ENCODE measurements around the gene TEKTIP1.

Gene TEKTIP1

DNA sequence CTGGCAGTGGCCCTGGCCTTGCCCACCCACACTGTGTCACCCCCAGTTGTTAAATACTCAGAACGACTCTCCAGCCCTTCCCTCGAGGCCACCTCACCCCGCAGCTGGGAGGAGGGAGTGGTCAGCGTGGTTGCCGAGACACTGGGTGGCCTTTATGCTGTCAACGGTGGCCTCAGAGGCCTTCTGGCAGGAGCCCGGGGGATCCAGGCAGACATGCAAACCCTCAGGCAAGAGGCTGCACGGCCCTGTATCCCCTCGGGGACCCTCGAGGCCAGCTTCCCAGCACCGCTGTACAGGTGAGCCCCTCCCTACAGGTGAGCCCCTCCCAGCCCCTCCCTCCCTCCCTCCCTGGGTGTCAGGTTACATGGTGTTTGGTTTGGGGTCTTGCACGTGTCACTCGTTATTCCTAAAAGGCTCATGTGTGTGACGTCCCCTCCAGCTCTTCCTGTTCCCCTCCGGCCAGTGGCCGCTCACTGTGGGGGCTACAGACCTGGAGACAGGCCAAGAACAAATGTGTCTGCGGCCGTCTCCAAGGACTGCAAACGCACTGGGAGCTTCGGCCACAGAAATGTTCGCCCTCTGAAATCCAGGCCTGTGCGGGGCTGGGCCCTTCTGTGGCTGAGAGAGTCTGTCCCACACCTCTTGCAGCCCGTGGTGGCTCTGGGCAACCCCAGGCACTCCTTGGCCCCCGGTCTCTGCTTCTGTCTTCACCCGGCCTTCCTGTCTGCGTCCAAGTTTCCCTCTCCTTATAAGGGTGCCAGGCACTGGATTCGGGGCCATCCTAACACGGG, at the start of gene TEKTIP1:
TSS of gene TEKTIP1 (plus strand) at position 210 of the 791 bp plus-strand sequence. CDS start at position 214, 4 bp downstream.
- H3K36me3 ChIP-seq = peaks cover 30 to 65% (median 52%) of the 10 kb centered on the region in 11 experiments

DNA sequence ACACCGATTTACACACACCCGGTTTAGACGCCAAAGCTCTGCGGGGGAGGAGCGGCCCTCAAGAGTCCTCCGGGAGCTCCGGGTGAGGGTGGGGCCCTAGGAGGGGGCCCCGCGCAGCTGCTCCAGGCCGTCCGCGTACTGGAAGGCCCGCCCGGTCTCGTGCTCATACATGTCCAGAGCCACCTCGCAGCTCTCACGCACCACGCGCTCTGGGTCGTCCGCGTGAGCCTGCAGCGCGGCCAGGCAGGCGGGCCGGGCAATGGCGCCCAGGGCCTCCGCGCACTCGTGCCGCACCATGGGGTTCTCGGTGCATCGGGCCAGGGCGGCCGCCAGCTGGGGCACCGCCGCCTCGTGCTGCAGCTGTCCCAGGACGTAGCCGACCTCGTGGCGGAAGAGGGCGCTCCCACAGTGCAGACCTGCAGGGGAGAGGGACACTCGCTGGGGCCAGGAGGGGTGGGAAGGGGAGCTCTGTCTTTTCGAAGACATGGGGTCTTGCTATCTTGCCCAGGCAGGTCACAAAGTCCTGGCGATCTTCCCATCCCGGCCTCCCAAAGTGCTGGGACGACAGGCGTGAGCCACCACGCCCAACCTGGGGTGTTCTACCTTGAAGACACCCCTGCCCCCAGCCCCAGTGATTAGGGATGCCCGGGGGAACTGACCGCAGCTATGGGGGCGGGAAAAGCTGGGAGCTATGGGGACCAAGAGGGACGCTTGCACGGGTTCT, 47.4 kb upstream of the TEKTIP1 start:
- no peak overlapping the region for H3K9ac ChIP-seq
- H3K4me3 ChIP-seq = no peak overlapping the region
- H3K4me1 ChIP-seq = no peaks in the 10 kb centered on the region
- no peak for TF ChIP-seq Cebpa-rat (IDR thresholded peaks at IDR 0.05)
- no peak overlapping the region for H3K27ac ChIP-seq
- no peak overlapping the region for H3K4me2 ChIP-seq
- H4K20me1 ChIP-seq = peaks cover 0 to 50% (median 19%) of the 10 kb centered on the region in 11 experiments; a peak in 12 of 22 replicates
- peaks cover 56 to 93% (median 68%) of the 10 kb centered on the region in 11 experiments for H3K36me3 ChIP-seq
- no peaks in the 10 kb centered on the region for H3K27me3 ChIP-seq
- H3K9me3 ChIP-seq (replicated peaks in 1 of 11) = no peaks in the 10 kb centered on the region

More for the DNA sequence above, at the start of gene TEKTIP1:
- H4K20me1 ChIP-seq = peaks cover 49 to 84% (median 68%) of the 10 kb centered on the region in 11 experiments; a peak in 21 of 22 replicates
- peaks cover 0 to 6% (median 0%) of the 10 kb centered on the region in 11 experiments; a peak in 4 of 22 replicates for H3K9me3 ChIP-seq (replicated peaks in 1 of 11)
- 0 out of 22 replicates have a peak within 1 kb of the TSS, but pooled peaks of 1 of the 11 experiments have one; percentile 37 for H3K4me2 ChIP-seq
- no peaks in the 10 kb centered on the region for H3K27me3 ChIP-seq
- H3K27ac ChIP-seq = no peak within 1 kb of the TSS; a peak in 1 of 22 replicates
- no peak for TF ChIP-seq Cebpa-rat (IDR thresholded peaks at IDR 0.05)
- no peak within 1 kb of the TSS for H3K4me3 ChIP-seq
- no peak within 1 kb of the TSS for H3K9ac ChIP-seq
- H3K4me1 ChIP-seq = peaks cover 14 to 42% (median 39%) of the 10 kb centered on the region in 10 experiments; a peak in 19 of 20 replicates

DNA sequence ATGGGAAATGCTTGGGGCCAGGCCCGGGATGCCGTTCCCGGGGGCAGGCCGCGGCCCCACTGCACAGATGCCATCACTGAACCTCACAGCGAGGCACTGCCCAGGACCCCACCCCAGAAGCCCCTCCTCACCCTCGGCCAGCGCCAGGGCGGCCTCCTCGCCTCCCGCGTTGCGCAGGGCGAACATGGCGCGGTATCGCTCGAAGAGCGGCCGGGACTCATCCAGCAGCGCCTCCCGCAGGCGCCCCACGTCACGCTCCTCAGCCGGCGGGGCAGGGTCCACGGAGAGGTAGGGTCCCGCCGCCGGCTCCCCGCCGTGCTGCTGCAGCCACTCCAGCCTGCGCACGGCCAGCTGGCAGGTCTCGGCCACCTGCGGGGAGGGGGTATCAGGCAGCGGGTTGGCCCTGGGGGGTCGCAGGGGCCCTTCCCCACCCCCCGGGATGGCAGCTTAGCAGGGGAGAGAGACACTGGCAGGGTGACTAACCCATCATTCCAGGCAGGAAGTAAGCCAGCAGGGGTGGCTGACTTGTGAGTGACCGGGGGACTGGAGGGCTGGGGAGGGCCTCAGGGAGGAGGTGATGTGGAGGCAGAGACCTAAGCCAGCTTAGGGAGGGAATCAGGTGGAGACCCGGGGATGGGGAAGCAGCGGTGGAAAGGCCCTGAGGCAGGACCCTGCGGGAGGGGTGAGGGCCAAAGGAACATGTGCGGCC, 46.7 kb upstream of the TEKTIP1 start:
- Histone ChIP-seq H3K4me3 (no peak overlapping the region), H4K20me1 (peaks cover 0 to 58% (median 24%) of the 10 kb centered on the region in 11 experiments; a peak in 13 of 22 replicates), H3K4me1 (no peaks in the 10 kb centered on the region), H3K4me2 (no peak overlapping the region), H3K36me3 (peaks cover 63 to 95% (median 75%) of the 10 kb centered on the region in 11 experiments), H3K27me3 (no peaks in the 10 kb centered on the region), H3K9ac (no peak overlapping the region), H3K9me3 (replicated peaks in 1 of 11) (no peaks in the 10 kb centered on the region), H3K27ac (no peak overlapping the region)
- no peak for TF ChIP-seq Cebpa-rat (IDR thresholded peaks at IDR 0.05)

DNA sequence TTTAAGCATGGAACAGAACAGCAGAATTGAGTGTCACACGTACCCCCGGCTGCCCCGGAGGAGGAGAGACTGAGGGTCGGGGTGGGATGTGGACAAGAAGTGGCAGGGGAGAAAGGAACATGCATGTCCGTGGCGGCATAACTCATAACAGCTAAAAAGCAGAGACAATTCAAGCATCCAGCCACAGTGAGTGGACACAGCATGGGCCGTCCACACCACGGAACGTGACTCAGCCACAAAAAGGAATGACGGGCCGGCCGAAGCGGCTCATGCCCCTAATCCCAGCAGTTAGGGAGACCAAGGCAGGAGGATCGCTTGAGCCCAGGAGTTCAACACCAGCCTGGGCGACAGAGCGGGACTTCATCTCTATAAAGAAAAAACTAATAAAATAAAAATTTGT, 46.1 kb upstream of the TEKTIP1 start:
- H3K9me3 ChIP-seq (replicated peaks in 1 of 11) = no peaks in the 10 kb centered on the region
- H3K9ac ChIP-seq = no peak overlapping the region
- peaks cover 0 to 64% (median 29%) of the 10 kb centered on the region in 11 experiments; a peak in 13 of 22 replicates for H4K20me1 ChIP-seq
- H3K4me2 ChIP-seq = no peak overlapping the region
- H3K36me3 ChIP-seq = peaks cover 68 to 97% (median 77%) of the 10 kb centered on the region in 11 experiments
- no peaks in the 10 kb centered on the region for H3K4me1 ChIP-seq
- no peak overlapping the region for H3K4me3 ChIP-seq
- H3K27ac ChIP-seq = no peak overlapping the region
- no peak for TF ChIP-seq Cebpa-rat (IDR thresholded peaks at IDR 0.05)
- H3K27me3 ChIP-seq = no peaks in the 10 kb centered on the region

DNA sequence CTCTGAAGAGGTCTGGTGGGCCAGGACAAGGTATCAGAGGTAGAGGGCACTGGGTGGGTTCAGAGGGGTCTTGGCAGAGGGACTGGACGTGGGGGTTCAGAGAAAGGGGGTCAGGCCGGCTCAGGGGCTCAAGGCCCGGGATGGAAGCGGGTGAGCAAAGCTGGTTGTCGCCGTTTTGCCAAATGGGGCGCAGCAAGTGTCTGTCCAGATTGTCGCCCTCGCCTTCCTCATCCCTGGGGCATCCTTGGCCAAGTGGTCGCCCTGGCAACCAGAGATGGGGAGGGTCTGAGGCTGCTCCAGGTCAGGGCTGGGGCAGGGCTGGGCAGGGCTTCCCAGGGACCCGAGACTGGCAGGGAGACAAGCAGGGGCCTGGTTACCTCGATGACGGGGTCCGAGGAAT, 45.3 kb upstream of the TEKTIP1 start:
- Histone ChIP-seq H3K27ac (no peak overlapping the region), H3K4me1 (peaks cover 0 to under 1% (median 0%) of the 10 kb centered on the region in 10 experiments; a peak in 1 of 20 replicates), H3K9me3 (replicated peaks in 1 of 11) (no peaks in the 10 kb centered on the region), H3K27me3 (no peaks in the 10 kb centered on the region), H3K36me3 (peaks cover 69 to 93% (median 74%) of the 10 kb centered on the region in 11 experiments), H4K20me1 (peaks cover 0 to 67% (median 31%) of the 10 kb centered on the region in 11 experiments; a peak in 13 of 22 replicates), H3K4me2 (no peak overlapping the region), H3K9ac (no peak overlapping the region), H3K4me3 (no peak overlapping the region)
- TF ChIP-seq Cebpa-rat (IDR thresholded peaks at IDR 0.05) = no peak

DNA sequence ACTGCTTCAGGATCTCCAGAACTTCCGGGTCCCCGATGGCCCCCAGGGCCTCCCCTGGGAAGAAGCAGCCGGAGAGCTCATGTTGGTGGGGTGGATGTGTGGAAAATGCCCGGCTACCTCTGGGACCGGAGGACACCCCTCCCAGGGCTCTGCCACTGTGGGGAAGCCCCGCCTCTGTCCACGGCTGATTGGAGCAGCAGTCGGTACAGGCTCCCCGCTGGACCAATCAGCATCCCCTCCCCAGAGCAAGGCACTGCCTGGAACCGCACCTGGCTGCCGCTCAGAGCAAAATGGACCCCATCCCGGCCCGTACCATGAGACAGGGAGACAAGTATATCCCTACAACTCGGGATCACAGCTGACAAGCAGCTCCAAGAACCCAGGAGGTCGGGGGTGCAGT, 44.9 kb upstream of the TEKTIP1 start:
- Histone ChIP-seq H3K9me3 (replicated peaks in 1 of 11) (no peaks in the 10 kb centered on the region), H3K9ac (no peak overlapping the region), H3K4me1 (peaks cover 1 to 4% (median 2%) of the 10 kb centered on the region in 10 experiments; a peak in 18 of 20 replicates), H3K27ac (no peak overlapping the region), H3K36me3 (peaks cover 69 to 89% (median 74%) of the 10 kb centered on the region in 11 experiments), H4K20me1 (peaks cover 0 to 67% (median 31%) of the 10 kb centered on the region in 11 experiments; a peak in 13 of 22 replicates), H3K4me3 (no peak overlapping the region), H3K27me3 (no peaks in the 10 kb centered on the region), H3K4me2 (no peak overlapping the region)
- no peak for TF ChIP-seq Cebpa-rat (IDR thresholded peaks at IDR 0.05)

DNA sequence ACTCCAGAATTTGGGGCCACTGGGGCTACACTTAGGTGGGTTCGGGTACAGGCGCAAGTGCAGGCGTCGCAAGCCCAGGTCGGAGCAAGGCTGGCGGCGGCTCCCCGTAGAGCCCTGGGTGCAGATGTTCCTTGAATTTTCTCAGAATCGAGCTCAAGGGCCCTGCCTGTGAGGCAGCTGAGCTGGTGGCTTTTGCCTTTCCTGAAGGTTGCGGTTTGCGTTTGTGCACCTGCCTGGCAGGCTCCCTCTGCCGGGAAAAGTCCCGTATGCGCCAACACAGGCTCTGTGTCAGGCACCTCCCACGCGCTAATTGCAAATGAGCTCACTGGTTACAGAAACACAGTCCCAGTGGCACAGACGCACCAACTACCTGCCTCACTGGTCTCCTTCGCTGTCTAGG, 44.4 kb upstream of the TEKTIP1 start:
- Histone ChIP-seq H3K9me3 (replicated peaks in 1 of 11) (no peaks in the 10 kb centered on the region), H3K36me3 (peaks cover 68 to 85% (median 71%) of the 10 kb centered on the region in 11 experiments), H3K27ac (no peak overlapping the region), H3K4me3 (no peak overlapping the region), H3K27me3 (no peaks in the 10 kb centered on the region), H3K4me2 (no peak overlapping the region), H3K4me1 (peaks cover 6 to 9% (median 7%) of the 10 kb centered on the region in 10 experiments), H3K9ac (no peak overlapping the region), H4K20me1 (peaks cover 0 to 67% (median 31%) of the 10 kb centered on the region in 11 experiments; a peak in 13 of 22 replicates)
- no peak for TF ChIP-seq Cebpa-rat (IDR thresholded peaks at IDR 0.05)

DNA sequence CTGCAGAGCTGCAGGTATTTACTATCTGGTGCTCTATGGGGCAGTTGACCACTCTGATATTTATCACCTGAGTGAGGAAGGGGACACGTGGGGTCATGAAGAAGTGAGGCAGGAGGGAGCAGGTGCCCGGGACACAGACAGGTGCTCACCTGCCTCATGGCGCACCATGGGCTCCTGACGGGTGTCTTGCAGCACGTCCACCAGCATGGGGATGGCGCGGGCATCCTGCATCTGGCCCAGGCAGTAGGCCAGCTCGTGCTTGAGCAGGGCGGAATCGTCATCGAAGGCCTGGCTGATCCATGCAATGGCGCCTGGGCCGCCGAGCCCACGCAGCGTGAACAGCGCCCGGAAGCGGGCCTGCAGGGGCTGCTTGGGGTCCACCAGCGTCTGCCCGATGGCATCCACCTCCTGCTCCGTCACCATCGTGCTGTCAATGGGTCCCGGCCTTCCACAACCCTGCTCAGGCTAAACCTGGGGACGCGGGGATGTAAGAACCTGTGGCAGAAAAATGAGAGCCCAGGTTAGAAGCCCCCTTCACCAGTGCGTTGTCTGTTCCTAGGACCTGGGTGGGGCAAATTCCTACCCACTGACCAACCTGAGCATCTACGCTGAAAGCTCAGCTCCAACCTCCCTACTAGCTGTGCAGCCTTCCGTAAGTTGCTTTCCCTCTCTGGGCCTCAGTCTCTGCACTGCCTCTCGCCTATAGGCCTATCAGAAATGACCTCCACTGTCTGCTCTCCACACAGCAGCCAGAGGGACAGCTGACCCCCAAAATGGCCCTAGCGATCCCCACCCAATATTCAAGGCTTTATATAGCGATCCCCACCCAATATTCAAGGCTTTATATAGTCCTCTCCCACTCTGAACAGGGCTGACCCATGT, 42.3 kb upstream of the TEKTIP1 start:
- no peak for TF ChIP-seq Cebpa-rat (IDR thresholded peaks at IDR 0.05)
- Histone ChIP-seq H4K20me1 (peaks cover 0 to 57% (median 31%) of the 10 kb centered on the region in 11 experiments; a peak in 14 of 22 replicates), H3K9me3 (replicated peaks in 1 of 11) (no peaks in the 10 kb centered on the region), H3K36me3 (peaks cover 58 to 68% (median 64%) of the 10 kb centered on the region in 11 experiments), H3K4me2 (no peak overlapping the region), H3K27me3 (no peaks in the 10 kb centered on the region), H3K9ac (no peak overlapping the region; a peak in 1 of 22 replicates), H3K27ac (no peak overlapping the region), H3K4me3 (no peak overlapping the region), H3K4me1 (peaks cover 10 to 18% (median 12%) of the 10 kb centered on the region in 10 experiments)

Data from BLaER1 treated with 17β-estradiol and CSF1 and Interleukin-3, amounts not matched to agents 10 nM and 100 nM (cell line).